Liver (tissue), 3 donors: ENCODE results near the gene IGFL3.

Experiments used
- EGR1 ChIP-seq, 2 donors: IDR thresholded peaks; 2 replicates each; pipeline ENCODE4 v1.6.1; 2016 to 2018; ENCODE audit warnings: antibody characterized with exemption in 2 of 2, low read depth in 2 of 2
- GABPA ChIP-seq, 2 donors: IDR thresholded peaks in 1 of 2; conservative IDR thresholded peaks in 1 of 2; 2 replicates each; pipeline ENCODE4 v1.6.1; 2016; ENCODE audit warnings: antibody characterized with exemption in 2 of 2, mild to moderate bottlenecking in 1 of 2, moderate library complexity in 1 of 2
- HNF4A ChIP-seq, 2 donors: conservative IDR thresholded peaks; 2 replicates each; pipeline ENCODE4 v1.6.1; 2016; ENCODE audit warnings: antibody characterized with exemption in 2 of 2, mild to moderate bottlenecking in 2 of 2
- HNF4G ChIP-seq: IDR thresholded peaks from 2 replicates; pipeline ENCODE4 v1.6.1; 2016; ENCODE audit warnings: antibody characterized with exemption
- JUND ChIP-seq, 2 donors: IDR thresholded peaks; 2 replicates each; pipeline ENCODE4 v1.6.1; 2016; ENCODE audit warnings: antibody characterized with exemption in 2 of 2
- NR2F2 ChIP-seq: IDR thresholded peaks from 2 replicates; pipeline ENCODE4 v1.6.1; 2016; ENCODE audit warnings: antibody characterized with exemption
- RAD21 ChIP-seq, 2 donors: IDR thresholded peaks; 2 replicates each; pipeline ENCODE4 v1.6.1; 2016; ENCODE audit warnings: antibody characterized with exemption in 2 of 2, mild to moderate bottlenecking in 2 of 2
- YY1 ChIP-seq: IDR thresholded peaks from 2 replicates; pipeline ENCODE4 v1.6.1; 2016; ENCODE audit warnings: antibody characterized with exemption, mild to moderate bottlenecking
- TF ChIP-seq, protein P1 (sequence below): fragments of 150-350 bp; IDR thresholded peaks from 2 replicates; pipeline ENCODE4 v1.5.1; 2017; ENCODE audit warnings: improper control_type of control experiment, low read depth, low read length; ENCODE audit not compliant: missing input control
- TF ChIP-seq, protein P2 (sequence below): IDR thresholded peaks from 2 replicates; pipeline ENCODE4 v1.6.1; 2016; ENCODE audit warnings: antibody characterized with exemption, mild to moderate bottlenecking
- TF ChIP-seq, protein P3 (sequence below): IDR thresholded peaks from 2 replicates; pipeline ENCODE4 v1.6.1; 2016; ENCODE audit warnings: antibody characterized with exemption
- donor health status: healthy.
- donor health status: healthy.

DNA sequence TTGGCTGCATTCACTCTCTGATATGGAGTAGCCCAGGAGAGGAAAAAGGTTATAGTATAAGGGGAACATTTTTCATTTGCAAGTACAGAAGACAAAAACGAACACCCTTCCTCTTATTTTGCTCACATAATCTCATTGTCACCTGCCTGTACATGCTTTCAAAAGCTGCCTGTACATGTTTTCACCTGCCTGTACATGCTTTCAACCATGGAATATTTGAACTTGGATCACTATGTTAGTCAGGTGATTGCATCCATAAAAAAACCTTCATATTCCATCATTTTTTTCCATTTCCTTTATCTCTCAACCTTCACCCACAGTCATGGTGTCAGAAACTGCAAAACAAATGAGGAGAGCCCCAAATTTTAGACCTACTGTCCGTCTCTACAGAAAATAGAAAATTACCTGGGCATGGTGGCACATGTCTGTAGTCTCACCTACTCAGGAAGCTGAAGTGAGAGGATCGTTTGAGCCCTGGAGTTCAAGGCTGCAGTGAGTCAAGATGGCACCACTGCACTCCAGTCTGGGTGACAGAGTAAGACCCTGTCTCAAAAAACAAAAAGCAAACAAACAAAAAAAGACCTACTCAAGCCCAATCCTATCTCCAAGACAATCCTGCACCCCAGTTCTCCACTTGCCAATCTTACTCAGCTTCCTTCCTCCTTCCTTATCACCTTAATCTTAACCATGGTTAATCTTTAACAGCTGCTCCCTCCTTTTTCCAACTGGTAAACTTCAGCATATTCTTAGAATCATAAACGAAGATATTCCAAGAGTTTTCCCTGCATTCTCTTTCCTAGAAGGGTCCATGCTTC is 35.1 kb upstream of the IGFL3 start:
- TF ChIP-seq, protein P1, sequence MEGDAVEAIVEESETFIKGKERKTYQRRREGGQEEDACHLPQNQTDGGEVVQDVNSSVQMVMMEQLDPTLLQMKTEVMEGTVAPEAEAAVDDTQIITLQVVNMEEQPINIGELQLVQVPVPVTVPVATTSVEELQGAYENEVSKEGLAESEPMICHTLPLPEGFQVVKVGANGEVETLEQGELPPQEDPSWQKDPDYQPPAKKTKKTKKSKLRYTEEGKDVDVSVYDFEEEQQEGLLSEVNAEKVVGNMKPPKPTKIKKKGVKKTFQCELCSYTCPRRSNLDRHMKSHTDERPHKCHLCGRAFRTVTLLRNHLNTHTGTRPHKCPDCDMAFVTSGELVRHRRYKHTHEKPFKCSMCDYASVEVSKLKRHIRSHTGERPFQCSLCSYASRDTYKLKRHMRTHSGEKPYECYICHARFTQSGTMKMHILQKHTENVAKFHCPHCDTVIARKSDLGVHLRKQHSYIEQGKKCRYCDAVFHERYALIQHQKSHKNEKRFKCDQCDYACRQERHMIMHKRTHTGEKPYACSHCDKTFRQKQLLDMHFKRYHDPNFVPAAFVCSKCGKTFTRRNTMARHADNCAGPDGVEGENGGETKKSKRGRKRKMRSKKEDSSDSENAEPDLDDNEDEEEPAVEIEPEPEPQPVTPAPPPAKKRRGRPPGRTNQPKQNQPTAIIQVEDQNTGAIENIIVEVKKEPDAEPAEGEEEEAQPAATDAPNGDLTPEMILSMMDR, result no peak
- TF ChIP-seq RAD21 (IDR thresholded peaks at IDR 0.05), result no peak
- TF ChIP-seq HNF4A (conservative IDR thresholded peaks at IDR 0.05), result no peak
- TF ChIP-seq JUND (IDR thresholded peaks at IDR 0.05), result no peak
- TF ChIP-seq, protein P2, sequence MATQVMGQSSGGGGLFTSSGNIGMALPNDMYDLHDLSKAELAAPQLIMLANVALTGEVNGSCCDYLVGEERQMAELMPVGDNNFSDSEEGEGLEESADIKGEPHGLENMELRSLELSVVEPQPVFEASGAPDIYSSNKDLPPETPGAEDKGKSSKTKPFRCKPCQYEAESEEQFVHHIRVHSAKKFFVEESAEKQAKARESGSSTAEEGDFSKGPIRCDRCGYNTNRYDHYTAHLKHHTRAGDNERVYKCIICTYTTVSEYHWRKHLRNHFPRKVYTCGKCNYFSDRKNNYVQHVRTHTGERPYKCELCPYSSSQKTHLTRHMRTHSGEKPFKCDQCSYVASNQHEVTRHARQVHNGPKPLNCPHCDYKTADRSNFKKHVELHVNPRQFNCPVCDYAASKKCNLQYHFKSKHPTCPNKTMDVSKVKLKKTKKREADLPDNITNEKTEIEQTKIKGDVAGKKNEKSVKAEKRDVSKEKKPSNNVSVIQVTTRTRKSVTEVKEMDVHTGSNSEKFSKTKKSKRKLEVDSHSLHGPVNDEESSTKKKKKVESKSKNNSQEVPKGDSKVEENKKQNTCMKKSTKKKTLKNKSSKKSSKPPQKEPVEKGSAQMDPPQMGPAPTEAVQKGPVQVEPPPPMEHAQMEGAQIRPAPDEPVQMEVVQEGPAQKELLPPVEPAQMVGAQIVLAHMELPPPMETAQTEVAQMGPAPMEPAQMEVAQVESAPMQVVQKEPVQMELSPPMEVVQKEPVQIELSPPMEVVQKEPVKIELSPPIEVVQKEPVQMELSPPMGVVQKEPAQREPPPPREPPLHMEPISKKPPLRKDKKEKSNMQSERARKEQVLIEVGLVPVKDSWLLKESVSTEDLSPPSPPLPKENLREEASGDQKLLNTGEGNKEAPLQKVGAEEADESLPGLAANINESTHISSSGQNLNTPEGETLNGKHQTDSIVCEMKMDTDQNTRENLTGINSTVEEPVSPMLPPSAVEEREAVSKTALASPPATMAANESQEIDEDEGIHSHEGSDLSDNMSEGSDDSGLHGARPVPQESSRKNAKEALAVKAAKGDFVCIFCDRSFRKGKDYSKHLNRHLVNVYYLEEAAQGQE, result no peak
- TF ChIP-seq EGR1 (IDR thresholded peaks at IDR 0.05; ENCODE audit: low read depth in 2 of 2), result no peak
- TF ChIP-seq, protein P3, sequence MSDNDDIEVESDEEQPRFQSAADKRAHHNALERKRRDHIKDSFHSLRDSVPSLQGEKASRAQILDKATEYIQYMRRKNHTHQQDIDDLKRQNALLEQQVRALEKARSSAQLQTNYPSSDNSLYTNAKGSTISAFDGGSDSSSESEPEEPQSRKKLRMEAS, result no peak
- no peak for TF ChIP-seq YY1
- TF ChIP-seq NR2F2, result no peak
- TF ChIP-seq GABPA (IDR thresholded peaks at IDR 0.05 in 1 of 2, conservative IDR thresholded peaks at IDR 0.05 in 1 of 2), result no peak
- no peak for TF ChIP-seq HNF4G
